Upper lobe of left lung (tissue), 4 donors: ENCODE data around the gene SLC50A1.

Experiments
- CTCF ChIP-seq, 6 experiments: fragments of 450-650 bp in 4 of 6; fragments of 200-600 bp in 2 of 6; sonication (generic) in 2 of 6; IDR thresholded peaks; one replicate each; pipeline ENCODE4 v1.5.1; 2016 to 2019; ENCODE audit warnings: antibody characterized with exemption in 6 of 6
- EP300 ChIP-seq, 4 donors: sonication (generic); formaldehyde crosslinking; IDR thresholded peaks; one replicate each; pipeline ENCODE4 v1.5.1; 2017; ENCODE audit warnings: antibody characterized with exemption in 4 of 4, control low read depth in 2 of 4
- POLR2A ChIP-seq, 4 donors: fragments of 450-650 bp; IDR thresholded peaks; one replicate each; pipeline ENCODE4 v1.5.1; 2016 to 2017; ENCODE audit warnings: antibody characterized with exemption in 4 of 4, mild to moderate bottlenecking in 2 of 4
- POLR2AphosphoS5 ChIP-seq, 2 donors: sonication (generic); formaldehyde crosslinking; IDR thresholded peaks; one replicate each; pipeline ENCODE4 v1.5.1; 2017; ENCODE audit warnings: antibody characterized with exemption in 2 of 2

GRCh38 chr1:155091071-155092051 lies 44.3 kb upstream of the SLC50A1 start:
- TF ChIP-seq POLR2A (IDR thresholded peaks at IDR 0.05) (no peak), CTCF (IDR thresholded peaks at IDR 0.05) (peak; percentile 96 to 99 (median 98)), EP300 (IDR thresholded peaks at IDR 0.05) (no peak), POLR2AphosphoS5 (IDR thresholded peaks at IDR 0.05) (no peak)
